Lower lobe of right lung (tissue), 2 donors: ENCODE measurements around the gene SCIN. TPM values are rescaled to one million over a fixed set of nuclear protein-coding genes. Genes with fewer than 3 reads are reported as not detected.

ENCODE experiments used
- ATAC-seq, 2 donors: fragments of 200-7000 bp; cut with Tn5 transposase; one replicate each; pipeline ENCODE4 v1.9.1; 2020 to 2022; ENCODE audit warnings: mild to moderate bottlenecking in 2 of 2, moderate library complexity in 2 of 2
- DNase-seq: peaks from one replicate; pipeline ENCODE4 v3.0.0-alpha.2; 2020
- H3K27ac ChIP-seq: fragments of 200-600 bp; one replicate; pipeline ENCODE4 v1.8.0; 2022
- H3K27me3 ChIP-seq: fragments of 200-600 bp; one replicate; pipeline ENCODE4 v1.8.0; 2022; ENCODE audit warnings: low read depth
- H3K36me3 ChIP-seq: fragments of 200-600 bp; one replicate; pipeline ENCODE4 v1.8.0; 2022; ENCODE audit warnings: mild to moderate bottlenecking
- H3K4me1 ChIP-seq: fragments of 200-600 bp; one replicate; pipeline ENCODE4 v1.8.0; 2022
- H3K4me3 ChIP-seq: fragments of 200-600 bp; one replicate; pipeline ENCODE4 v1.8.0; 2022; ENCODE audit warnings: mild to moderate bottlenecking
- H3K9me3 ChIP-seq: fragments of 200-600 bp; one replicate; pipeline ENCODE4 v1.8.0; 2022
- CTCF ChIP-seq: fragments of 200-600 bp; IDR thresholded peaks from one replicate; pipeline ENCODE4 v1.8.0; 2022; ENCODE audit warnings: antibody characterized with exemption, mild to moderate bottlenecking
- intact Hi-C: fragments of 100-400 bp; cut with DNase I; formaldehyde crosslinking; loops from one replicate; pipeline ENCODE4 v1.11.0; 2022
- total RNA-seq: library from RNA; stranded (reverse); fragmentation: NEBNext Ultra II Directional; extraction: Animal tissue kit (Norgen Biotek cat#: 25700); gene quantifications from one replicate; pipeline ENCODE4 v1.2.1, GENCODE V29; 2021
- donor health status: DM: no; HTN: yes; CAD: no; lungs with severe emphysema.

Gene SCIN
- total RNA-seq, 1 donor from 2014 or later, result 21.1 TPM

GRCh38 chr7:12534046-12534445 lies 36.5 kb upstream of the SCIN start:
- intact Hi-C loops, result no loop called here
- ATAC-seq (no peak), DNase-seq (no peak)
- H3K4me1 ChIP-seq, result no peaks in the 10 kb centered on the region
- H3K4me3 ChIP-seq, result no peak overlapping the region
- no peaks in the 10 kb centered on the region for H3K9me3 ChIP-seq
- no peak for TF ChIP-seq CTCF
- H3K27me3 ChIP-seq, result no peaks in the 10 kb centered on the region
- no peaks in the 10 kb centered on the region for H3K36me3 ChIP-seq
- H3K27ac ChIP-seq, result no peak overlapping the region

GRCh38 chr7:12539681-12540080 lies 30.8 kb upstream of the SCIN start:
- no peak overlapping the region for H3K4me3 ChIP-seq
- TF ChIP-seq CTCF, result no peak
- no peaks in the 10 kb centered on the region for H3K36me3 ChIP-seq
- H3K27me3 ChIP-seq, result no peaks in the 10 kb centered on the region
- ATAC-seq (no peak), DNase-seq (no peak)
- no peaks in the 10 kb centered on the region for H3K9me3 ChIP-seq
- intact Hi-C loops, result no loop called here
- no peaks in the 10 kb centered on the region for H3K4me1 ChIP-seq
- H3K27ac ChIP-seq, result no peak overlapping the region

DNA sequence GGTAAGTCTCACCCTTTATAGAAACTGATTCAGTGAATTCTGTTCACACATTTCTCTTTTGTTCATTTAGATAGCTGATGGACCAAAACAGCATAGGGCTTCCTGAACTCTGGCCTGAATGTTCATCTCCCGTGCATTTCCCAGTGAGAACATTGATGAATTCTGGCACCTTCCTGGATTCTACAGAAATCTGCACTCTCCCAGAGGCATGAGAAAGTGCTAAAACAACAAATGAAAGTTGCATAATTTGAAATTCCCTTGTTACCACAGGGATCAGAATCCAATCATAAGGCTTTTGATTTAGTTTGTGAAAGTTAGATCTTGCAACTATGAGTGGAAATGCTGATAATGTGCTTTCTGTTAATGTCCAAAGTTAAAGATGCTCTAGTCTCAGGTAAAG lies 29.7 kb upstream of the SCIN start:
- ATAC-seq, result no peak
- H3K4me1 ChIP-seq, result no peaks in the 10 kb centered on the region
- no peak for DNase-seq
- TF ChIP-seq CTCF, result no peak
- H3K36me3 ChIP-seq, result no peaks in the 10 kb centered on the region
- intact Hi-C loops, result no loop called here
- H3K9me3 ChIP-seq, result no peaks in the 10 kb centered on the region
- H3K4me3 ChIP-seq, result no peak overlapping the region
- H3K27ac ChIP-seq, result no peak overlapping the region
- no peaks in the 10 kb centered on the region for H3K27me3 ChIP-seq

DNA sequence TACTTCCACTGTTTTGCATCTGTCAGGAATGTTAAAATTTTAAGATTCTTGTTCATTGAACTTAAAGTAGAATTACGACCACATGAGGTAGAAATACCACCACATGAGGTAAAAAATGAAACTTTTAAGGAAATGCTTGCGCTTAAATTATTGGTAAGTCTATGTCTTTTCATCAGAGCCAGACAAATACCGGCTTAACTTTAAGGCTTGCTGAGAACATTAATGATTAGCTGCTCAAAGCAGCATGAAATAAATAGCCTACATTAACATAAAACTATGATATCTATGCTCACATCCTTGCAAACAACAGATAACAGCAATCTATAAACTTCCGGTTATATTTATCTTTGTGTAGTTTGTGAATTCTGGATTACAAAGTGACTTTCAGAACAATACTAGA lies 26.9 kb upstream of the SCIN start:
- ATAC-seq (no peak), DNase-seq (no peak)
- H3K27ac ChIP-seq, result no peak overlapping the region
- H3K9me3 ChIP-seq, result no peaks in the 10 kb centered on the region
- no peak overlapping the region for H3K4me3 ChIP-seq
- no peak for TF ChIP-seq CTCF
- no peaks in the 10 kb centered on the region for H3K4me1 ChIP-seq
- H3K36me3 ChIP-seq, result no peaks in the 10 kb centered on the region
- H3K27me3 ChIP-seq, result no peaks in the 10 kb centered on the region
- intact Hi-C loops, result no loop called here

- no peaks in the 10 kb centered on the region for H3K27me3 ChIP-seq
- ATAC-seq (no peak), DNase-seq (no peak)
- no peak overlapping the region for H3K27ac ChIP-seq
- no peak for TF ChIP-seq CTCF
- H3K4me3 ChIP-seq, result no peak overlapping the region
- no peaks in the 10 kb centered on the region for H3K9me3 ChIP-seq
- no peaks in the 10 kb centered on the region for H3K36me3 ChIP-seq
- intact Hi-C loops, result no loop called here
- H3K4me1 ChIP-seq, result no peaks in the 10 kb centered on the region
Observed at GRCh38 chr7:12549106-12549505, 21.4 kb upstream of the SCIN start.

- Histone ChIP-seq H3K4me1 (no peaks in the 10 kb centered on the region), H3K36me3 (no peaks in the 10 kb centered on the region), H3K27me3 (no peaks in the 10 kb centered on the region), H3K4me3 (no peak overlapping the region), H3K9me3 (no peaks in the 10 kb centered on the region), H3K27ac (no peak overlapping the region)
- intact Hi-C loops, result no loop called here
- DNase-seq (no peak), ATAC-seq (no peak)
- TF ChIP-seq CTCF, result no peak
Observed at GRCh38 chr7:12550956-12551355, 19.6 kb upstream of the SCIN start.
